Measurements from ENCODE around the gene PTPRK.

The PTPRK gene

GRCh38 chr6:128379577-128379976 lies 140.8 kb downstream of the PTPRK start:
- no peak for DNase-seq

GRCh38 chr6:128376952-128377503 lies 143.4 kb downstream of the PTPRK start:
- DNase-seq = no peak

GRCh38 chr6:128371136-128371535 lies 149.3 kb downstream of the PTPRK start:
- DNase-seq = no peak

GRCh38 chr6:128370072-128370471 lies 150.3 kb downstream of the PTPRK start:
- DNase-seq = no peak

GRCh38 chr6:128368213-128368944 lies 152.0 kb downstream of the PTPRK start:
- no peak for DNase-seq

GRCh38 chr6:128367437-128367836 lies 153.0 kb downstream of the PTPRK start:
- no peak for DNase-seq

- no peak for DNase-seq
These were observed 154.8 kb downstream of the PTPRK start for GRCh38 chr6:128365520-128366160.

GRCh38 chr6:128364766-128365519 lies 155.5 kb downstream of the PTPRK start:
- DNase-seq = no peak

- DNase-seq = no peak
These were observed 157.2 kb downstream of the PTPRK start for GRCh38 chr6:128363020-128363813.

- DNase-seq = no peak
These were observed 159.0 kb downstream of the PTPRK start for GRCh38 chr6:128361378-128361777.

- DNase-seq = no peak
These were observed 162.1 kb downstream of the PTPRK start for GRCh38 chr6:128358244-128358776.

- no peak for DNase-seq
These were observed 162.8 kb downstream of the PTPRK start for GRCh38 chr6:128357392-128358130.

- no peak for DNase-seq
These were observed 168.0 kb downstream of the PTPRK start for GRCh38 chr6:128352366-128352765.

- DNase-seq = no peak
These were observed 169.2 kb downstream of the PTPRK start for GRCh38 chr6:128351255-128351514.

GRCh38 chr6:128350416-128351254 lies 169.8 kb downstream of the PTPRK start:
- DNase-seq = no peak

GRCh38 chr6:128347123-128347522 lies 173.3 kb downstream of the PTPRK start:
- DNase-seq = no peak

GRCh38 chr6:128346569-128346968 lies 173.8 kb downstream of the PTPRK start:
- no peak for DNase-seq

GRCh38 chr6:128345278-128345677 lies 175.1 kb downstream of the PTPRK start:
- DNase-seq = no peak

- no peak for DNase-seq
These were observed 176.7 kb downstream of the PTPRK start for GRCh38 chr6:128343706-128344105.

- DNase-seq = no peak
These were observed 180.6 kb downstream of the PTPRK start for GRCh38 chr6:128339635-128340450.

All from DMS153 (cell line).